Coronary artery (tissue), 2 donors: ENCODE data around the gene MDGA2.

Source experiments
- DNase-seq: peaks from one replicate; pipeline ENCODE4 v3.0.0-alpha.2; 2017; ENCODE audit warnings: low spot score
- H3K27ac ChIP-seq, 2 donors: fragments of 200-600 bp; sonication (generic); one replicate each; pipeline ENCODE4 v1.5.1; 2016 to 2019
- H3K4me3 ChIP-seq: fragments of 200-600 bp; sonication (generic); 2 replicates; pipeline ENCODE4 v1.5.1; 2016; ENCODE audit warnings: mild to moderate bottlenecking, moderate library complexity
- TF ChIP-seq, protein P1 (sequence below): fragments of 200-600 bp; sonication (generic); IDR thresholded peaks from one replicate; pipeline ENCODE4 v1.5.1; 2019; ENCODE audit warnings: antibody characterized with exemption

MDGA2 gene

DNA sequence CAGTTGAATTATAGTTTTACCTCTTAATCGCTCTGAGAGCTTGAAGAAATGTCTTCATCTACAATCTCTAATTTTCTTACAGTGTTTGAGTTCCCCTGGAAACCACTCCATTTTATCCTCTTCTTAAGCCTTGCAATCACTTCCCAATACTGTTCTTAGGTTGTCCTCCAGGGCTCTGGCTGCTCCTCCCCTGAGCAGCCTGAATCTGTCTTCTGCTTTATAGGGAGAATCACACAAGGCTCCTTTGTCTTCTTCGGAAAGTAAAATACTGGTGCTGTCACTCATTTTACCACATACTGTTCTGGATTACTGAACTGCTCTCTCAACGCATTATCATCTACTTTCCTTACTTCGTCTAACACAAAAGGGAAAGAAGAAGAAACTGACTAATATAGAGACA is 133.7 kb downstream of the MDGA2 start:
- Histone ChIP-seq H3K27ac (no peak overlapping the region), H3K4me3 (no peak overlapping the region)
- DNase-seq: no peak
- TF ChIP-seq, protein P1, sequence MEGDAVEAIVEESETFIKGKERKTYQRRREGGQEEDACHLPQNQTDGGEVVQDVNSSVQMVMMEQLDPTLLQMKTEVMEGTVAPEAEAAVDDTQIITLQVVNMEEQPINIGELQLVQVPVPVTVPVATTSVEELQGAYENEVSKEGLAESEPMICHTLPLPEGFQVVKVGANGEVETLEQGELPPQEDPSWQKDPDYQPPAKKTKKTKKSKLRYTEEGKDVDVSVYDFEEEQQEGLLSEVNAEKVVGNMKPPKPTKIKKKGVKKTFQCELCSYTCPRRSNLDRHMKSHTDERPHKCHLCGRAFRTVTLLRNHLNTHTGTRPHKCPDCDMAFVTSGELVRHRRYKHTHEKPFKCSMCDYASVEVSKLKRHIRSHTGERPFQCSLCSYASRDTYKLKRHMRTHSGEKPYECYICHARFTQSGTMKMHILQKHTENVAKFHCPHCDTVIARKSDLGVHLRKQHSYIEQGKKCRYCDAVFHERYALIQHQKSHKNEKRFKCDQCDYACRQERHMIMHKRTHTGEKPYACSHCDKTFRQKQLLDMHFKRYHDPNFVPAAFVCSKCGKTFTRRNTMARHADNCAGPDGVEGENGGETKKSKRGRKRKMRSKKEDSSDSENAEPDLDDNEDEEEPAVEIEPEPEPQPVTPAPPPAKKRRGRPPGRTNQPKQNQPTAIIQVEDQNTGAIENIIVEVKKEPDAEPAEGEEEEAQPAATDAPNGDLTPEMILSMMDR: no peak

DNA sequence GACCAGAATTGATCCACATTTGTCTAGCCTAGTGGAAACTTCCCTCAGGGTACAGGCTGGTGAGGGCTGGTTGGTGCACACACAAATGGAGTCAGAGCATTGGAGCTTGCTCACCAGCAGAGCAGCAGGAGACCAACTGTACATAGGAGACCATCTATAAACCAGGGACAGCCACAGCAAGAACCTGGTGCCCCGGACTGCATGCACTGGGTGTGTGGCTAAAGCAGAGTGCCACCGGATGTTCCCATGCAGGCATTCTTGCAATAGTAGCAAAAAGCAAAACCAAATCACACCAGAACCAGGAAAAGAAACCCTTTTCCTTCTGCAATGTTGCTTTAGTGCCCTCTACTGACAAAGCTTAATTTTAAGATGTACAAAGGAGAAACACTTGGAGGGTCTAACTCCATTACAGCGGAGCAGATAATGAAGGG is 136.4 kb downstream of the MDGA2 start:
- DNase-seq: no peak
- TF ChIP-seq, protein P1: no peak
- Histone ChIP-seq H3K4me3 (no peak overlapping the region), H3K27ac (no peak overlapping the region)

DNA sequence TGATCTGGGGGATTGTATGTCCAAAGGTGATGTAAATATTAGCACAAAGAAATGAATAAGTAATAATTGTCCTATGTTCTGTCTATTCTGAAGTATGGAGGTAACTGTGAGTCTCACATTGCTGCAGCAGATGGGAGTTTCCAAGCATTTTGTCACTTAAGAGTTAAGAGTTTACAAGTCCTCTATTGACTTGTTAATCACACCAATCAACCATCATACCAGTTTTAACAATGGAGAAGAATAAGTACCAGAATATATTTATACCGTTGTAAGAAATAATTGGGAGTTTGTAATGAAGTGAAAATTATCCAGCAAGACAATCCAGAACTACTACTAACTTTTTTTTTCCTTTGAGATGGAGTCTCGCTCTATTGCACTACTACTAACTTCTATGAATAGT is 139.1 kb downstream of the MDGA2 start:
- Histone ChIP-seq H3K27ac (no peak overlapping the region), H3K4me3 (no peak overlapping the region)
- TF ChIP-seq, protein P1: no peak
- DNase-seq: no peak

DNA sequence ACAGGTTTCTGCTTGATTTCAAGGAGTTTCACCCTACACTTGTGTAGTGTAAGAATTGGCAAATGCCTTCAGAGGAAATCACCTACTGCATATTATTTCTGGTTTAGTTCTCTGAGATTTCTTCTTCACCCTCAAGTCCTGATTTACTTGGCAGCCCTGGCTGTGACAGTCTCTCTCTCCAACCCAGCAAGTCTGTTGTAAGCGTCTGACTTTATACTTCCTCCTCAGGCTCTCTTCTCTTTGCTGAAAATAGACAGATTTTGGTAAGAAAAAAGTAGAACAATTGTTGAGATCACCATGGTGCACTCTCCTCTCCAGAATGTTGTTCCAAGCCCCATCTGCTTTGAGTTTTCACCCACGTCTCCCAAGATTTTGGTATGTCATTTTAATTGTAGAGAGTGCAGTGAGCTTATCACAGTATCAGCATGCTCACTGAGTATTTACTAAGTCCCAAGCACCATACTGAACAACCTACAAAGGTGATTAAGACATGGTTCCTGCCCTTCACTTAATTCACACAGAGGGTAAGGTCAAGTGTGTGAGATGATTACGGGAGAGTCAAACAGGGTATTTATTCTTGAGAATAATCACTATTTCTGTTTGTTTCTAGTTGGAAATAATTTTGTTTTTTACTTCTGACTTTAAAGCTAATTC is 148.7 kb downstream of the MDGA2 start:
- Histone ChIP-seq H3K27ac (no peak overlapping the region), H3K4me3 (no peak overlapping the region)
- DNase-seq: no peak
- TF ChIP-seq, protein P1: no peak

DNA sequence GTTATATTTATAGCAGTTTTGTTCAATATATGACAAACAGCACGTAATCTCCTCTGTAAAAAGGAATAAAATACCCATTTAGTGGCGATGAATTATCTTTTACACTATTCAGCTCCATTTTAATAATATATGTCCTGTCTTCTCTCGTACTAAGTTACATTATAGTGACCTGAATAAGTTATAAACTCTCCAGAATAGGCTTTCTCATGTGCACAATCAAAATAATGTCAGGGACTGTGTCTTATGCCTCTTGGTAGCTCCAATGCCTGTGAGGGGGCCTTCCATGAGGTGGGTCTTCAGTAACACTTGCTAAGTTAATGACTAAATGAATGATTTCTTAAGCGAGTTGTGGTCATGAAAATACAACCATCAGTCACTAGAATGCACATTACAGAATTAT is 150.9 kb downstream of the MDGA2 start:
- no peak for DNase-seq
- H3K27ac ChIP-seq: no peak overlapping the region
- H3K4me3 ChIP-seq: no peak overlapping the region
- TF ChIP-seq, protein P1: no peak

DNA sequence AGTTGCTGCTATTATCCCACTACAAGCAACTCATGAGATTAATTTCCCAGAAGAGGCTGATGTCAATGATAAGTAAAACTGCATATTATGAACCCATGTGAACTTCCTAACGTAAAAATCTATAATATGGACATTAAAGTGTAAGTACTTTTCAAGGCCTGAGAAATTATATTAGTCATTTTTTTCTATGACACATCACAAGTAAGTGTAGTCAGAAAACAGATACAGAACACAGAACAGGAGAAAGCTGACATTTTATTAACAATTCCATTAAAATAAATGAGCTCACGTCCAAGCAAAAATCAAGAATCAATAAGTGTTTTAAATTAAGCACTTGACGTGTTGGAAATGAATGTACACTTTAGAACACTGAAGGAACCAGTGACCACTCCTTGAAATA is 155.0 kb downstream of the MDGA2 start:
- Histone ChIP-seq H3K27ac (no peak overlapping the region), H3K4me3 (no peak overlapping the region)
- TF ChIP-seq, protein P1: no peak
- no peak for DNase-seq

DNA sequence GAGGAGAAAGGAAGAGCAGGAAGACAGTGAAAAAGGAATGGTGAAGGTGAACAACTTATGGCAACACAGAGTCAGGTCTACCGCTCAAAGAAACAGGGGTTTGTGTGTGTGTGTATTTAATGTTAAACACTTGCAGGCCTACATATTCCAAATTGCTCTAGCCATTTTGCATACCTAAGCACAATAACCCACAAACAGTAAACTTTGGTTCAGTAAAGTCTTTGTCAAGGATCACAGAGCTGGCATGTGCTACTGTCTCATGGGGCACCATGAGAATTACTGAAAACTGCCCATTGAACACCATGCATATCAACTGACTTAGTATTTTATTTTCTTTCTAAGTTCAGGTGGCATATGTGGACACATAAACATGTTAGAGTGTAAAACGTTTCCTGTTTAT is 163.6 kb downstream of the MDGA2 start:
- H3K4me3 ChIP-seq: no peak overlapping the region
- H3K27ac ChIP-seq: no peak overlapping the region
- TF ChIP-seq, protein P1: no peak
- DNase-seq: no peak
